ENCODE data around the gene CLCN5.

The CLCN5 gene

GRCh38 chrX:49934148-49934547 is 11.8 kb downstream of the CLCN5 start:
- DNase-seq (ENCODE audit: low read depth), result no peak

- no peak for DNase-seq (ENCODE audit: low read depth)
These were observed 12.3 kb downstream of the CLCN5 start for GRCh38 chrX:49934729-49935128.

- no peak for DNase-seq (ENCODE audit: low read depth)
These were observed 25.4 kb downstream of the CLCN5 start for GRCh38 chrX:49947781-49948180.

- no peak for DNase-seq (ENCODE audit: low read depth)
These were observed 27.6 kb downstream of the CLCN5 start for GRCh38 chrX:49949961-49950360.

GRCh38 chrX:49951524-49952193 is 29.3 kb downstream of the CLCN5 start:
- no peak for DNase-seq (ENCODE audit: low read depth)

- no peak for DNase-seq (ENCODE audit: low read depth)
These were observed 33.9 kb downstream of the CLCN5 start for GRCh38 chrX:49956313-49956712.

- no peak for DNase-seq (ENCODE audit: low read depth)
These were observed 36.5 kb downstream of the CLCN5 start for GRCh38 chrX:49958727-49959485.

- no peak for DNase-seq (ENCODE audit: low read depth)
These were observed 37.2 kb downstream of the CLCN5 start for GRCh38 chrX:49959602-49960001.

GRCh38 chrX:49960061-49960460 is 37.7 kb downstream of the CLCN5 start:
- DNase-seq (ENCODE audit: low read depth), result no peak

GRCh38 chrX:49970674-49971073 is 48.3 kb downstream of the CLCN5 start:
- DNase-seq (ENCODE audit: low read depth), result no peak

GRCh38 chrX:49972328-49972860 is 50.0 kb downstream of the CLCN5 start:
- DNase-seq (ENCODE audit: low read depth), result no peak

GRCh38 chrX:49976682-49977197 is 54.3 kb downstream of the CLCN5 start:
- no peak for DNase-seq (ENCODE audit: low read depth)

- no peak for DNase-seq (ENCODE audit: low read depth)
These were observed 55.1 kb downstream of the CLCN5 start for GRCh38 chrX:49977319-49978090.

GRCh38 chrX:49978176-49978575 is 55.8 kb downstream of the CLCN5 start:
- no peak for DNase-seq (ENCODE audit: low read depth)

GRCh38 chrX:49986058-49986457 is 63.7 kb downstream of the CLCN5 start:
- no peak for DNase-seq (ENCODE audit: low read depth)

GRCh38 chrX:49987651-49988050 is 65.3 kb downstream of the CLCN5 start:
- no peak for DNase-seq (ENCODE audit: low read depth)

- no peak for DNase-seq (ENCODE audit: low read depth)
These were observed 65.7 kb downstream of the CLCN5 start for GRCh38 chrX:49988143-49988542.

GRCh38 chrX:49991758-49992157 is 69.4 kb downstream of the CLCN5 start:
- DNase-seq (ENCODE audit: low read depth), result no peak

- DNase-seq (ENCODE audit: low read depth), result no peak
These were observed 70.5 kb downstream of the CLCN5 start for GRCh38 chrX:49992853-49993252.

- no peak for DNase-seq (ENCODE audit: low read depth)
These were observed 71.3 kb downstream of the CLCN5 start for GRCh38 chrX:49993661-49994060.

- no peak for DNase-seq (ENCODE audit: low read depth)
These were observed 72.8 kb downstream of the CLCN5 start for GRCh38 chrX:49995107-49995731.

All from non-pigmented ciliary epithelial cell (primary cell).